ENCODE measurements around the gene CCDC107. TPM values are rescaled to one million over a fixed set of nuclear protein-coding genes. Genes with fewer than 3 reads are reported as not detected.
"Not testable (repeated sequence)": the region's sequence is repeated elsewhere in the genome, so short reads cannot be mapped to it uniquely, and the experiment has no call there.

CCDC107 gene
- total RNA-seq, 3 donors from 2014 or later = 25.2 to 55.8 (median 35.8) TPM

- Histone ChIP-seq H3K36me3 (ENCODE audit: low read depth) (no peaks in the 10 kb centered on the region), H3K4me1 (ENCODE audit: low read depth) (no peaks in the 10 kb centered on the region), H3K9me3 (no peaks in the 10 kb centered on the region), H3K4me3 (no peak overlapping the region)
- no peak for TF ChIP-seq CTCF (IDR thresholded peaks at IDR 0.05)
- DNase-seq (no peak), ATAC-seq (no peak)
- intact Hi-C loops (cut with DNase I, micrococcal nuclease) = loop anchor here in 1 of 2 donors (10.0 kb wide), 1 partner anchor 62 kb away; no protein-coding TSS in a partner anchor
Observed at GRCh38 chr9:35643046-35643445, 15.0 kb upstream of the CCDC107 start.

DNA sequence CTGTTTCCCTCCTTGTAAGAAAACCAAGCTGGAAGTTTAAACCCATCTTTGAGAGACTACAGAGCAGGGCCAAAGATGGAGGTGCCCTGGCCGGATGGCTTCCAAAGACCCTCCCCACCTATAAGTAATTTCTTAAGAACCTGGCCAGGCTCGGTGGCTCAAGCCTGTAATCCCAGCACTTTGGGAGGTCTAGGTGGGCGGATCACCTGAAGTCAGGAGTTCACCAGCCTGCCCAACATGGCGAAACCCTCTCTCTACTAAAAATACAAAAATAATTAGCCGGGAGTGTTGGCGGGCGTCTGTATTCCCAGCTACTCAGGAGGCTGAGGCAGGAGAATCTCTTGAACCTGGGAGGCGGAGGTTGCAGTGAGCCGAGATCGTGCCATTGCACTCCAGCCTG, 12.4 kb upstream of the CCDC107 start:
- H3K4me3 ChIP-seq = peak overlapping the region; percentile 12
- not testable (repeated sequence) for ATAC-seq; DNase-seq; H3K36me3 ChIP-seq (ENCODE audit: low read depth); H3K9me3 ChIP-seq; H3K4me1 ChIP-seq (ENCODE audit: low read depth)
- intact Hi-C loops (cut with DNase I, micrococcal nuclease) = loop anchor here in 1 of 2 donors (10.0 kb wide), 1 partner anchor 59 kb away; no protein-coding TSS in a partner anchor

DNA sequence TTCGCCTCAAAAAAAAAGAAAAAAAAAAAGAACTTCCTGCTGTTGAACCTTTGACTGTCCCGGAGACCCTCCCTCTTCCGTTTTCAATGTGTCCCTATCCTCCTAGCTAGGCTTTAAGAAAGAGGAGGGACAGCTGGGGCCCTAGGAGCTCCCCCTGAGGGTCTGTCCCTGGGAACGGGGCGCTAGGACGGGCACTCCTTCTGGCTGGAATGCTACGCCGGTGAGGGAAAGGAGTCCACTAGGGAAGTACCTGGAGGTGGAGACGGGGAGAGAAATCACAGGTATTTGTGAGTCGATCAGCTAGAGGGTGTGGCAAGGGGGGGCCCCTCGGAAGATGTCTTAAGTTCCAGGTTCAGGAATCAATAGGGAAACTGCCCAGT, 11.9 kb upstream of the CCDC107 start:
- no peaks in the 10 kb centered on the region for H3K36me3 ChIP-seq (ENCODE audit: low read depth)
- H3K4me1 ChIP-seq (ENCODE audit: low read depth) = peaks cover 2% of the 10 kb centered on the region
- no peak for TF ChIP-seq CTCF (IDR thresholded peaks at IDR 0.05)
- intact Hi-C loops (cut with DNase I, micrococcal nuclease) = loop anchor here in 1 of 2 donors (10.0 kb wide), 1 partner anchor 59 kb away; no protein-coding TSS in a partner anchor
- ATAC-seq (peak; percentile 66), DNase-seq (peak; percentile 66 to 71 (median 68))
- H3K9me3 ChIP-seq = no peaks in the 10 kb centered on the region
- H3K4me3 ChIP-seq = peak overlapping the region; percentile 12

- DNase-seq (peak; percentile 96 to 97 (median 97)), ATAC-seq (peak; percentile 96)
- no peaks in the 10 kb centered on the region for H3K9me3 ChIP-seq
- H3K4me1 ChIP-seq (ENCODE audit: low read depth) = peaks cover 7% of the 10 kb centered on the region
- TF ChIP-seq CTCF (IDR thresholded peaks at IDR 0.05) = peak; percentile 92
- H3K4me3 ChIP-seq = peak overlapping the region; percentile 12
- intact Hi-C loops (cut with DNase I, micrococcal nuclease) = loop anchor here in 1 of 2 donors (10.0 kb wide), 1 partner anchor 58 kb away; no protein-coding TSS in a partner anchor
- no peaks in the 10 kb centered on the region for H3K36me3 ChIP-seq (ENCODE audit: low read depth)
Observed at GRCh38 chr9:35646533-35647265, 11.4 kb upstream of the CCDC107 start.

DNA sequence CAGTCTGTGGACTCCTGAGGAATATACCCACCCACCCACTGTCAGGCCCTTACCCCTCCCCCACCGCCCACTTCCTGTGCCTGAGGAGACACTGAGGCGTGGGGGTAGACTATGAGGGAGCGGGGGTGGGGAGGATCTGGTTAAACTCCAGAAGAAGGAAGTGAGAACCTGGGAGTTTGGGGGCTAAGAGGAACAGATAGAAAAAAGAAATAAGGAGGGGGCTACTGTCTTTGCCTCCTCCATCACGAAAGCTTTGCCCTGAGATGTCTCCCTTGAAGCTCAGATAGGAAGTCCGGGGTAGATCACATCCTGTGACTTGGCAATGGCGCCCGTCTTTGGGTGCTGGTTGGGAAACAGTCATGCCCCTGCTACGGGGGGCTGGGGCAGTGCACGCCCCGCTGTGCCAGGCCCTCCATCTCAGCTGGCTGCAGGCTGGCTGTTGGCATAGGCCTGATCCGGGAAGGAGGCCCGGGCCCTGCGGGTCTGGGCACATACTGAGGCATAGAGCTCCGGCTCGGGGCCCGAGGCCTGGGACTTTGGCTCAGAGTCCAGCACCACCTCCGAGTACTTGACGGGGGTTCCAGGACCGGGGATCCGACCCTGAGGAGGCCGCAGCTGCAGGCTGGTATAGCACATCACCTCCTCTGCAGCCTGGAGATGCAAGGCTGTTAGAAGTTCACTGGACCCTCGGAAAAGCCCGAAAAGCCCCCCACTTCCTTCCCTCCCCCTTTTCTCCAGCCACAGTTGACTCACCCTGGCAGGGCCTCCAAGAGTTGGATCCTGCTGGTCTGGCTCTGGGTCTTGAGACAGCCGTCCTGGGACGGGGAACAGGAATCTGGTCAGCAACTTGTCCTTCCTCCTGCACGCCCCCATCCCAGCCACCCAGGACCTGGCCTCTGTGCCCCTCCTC, 8.4 kb upstream of the CCDC107 start:
- H3K9me3 ChIP-seq = no peaks in the 10 kb centered on the region
- peaks cover 21% of the 10 kb centered on the region for H3K4me1 ChIP-seq (ENCODE audit: low read depth)
- no peak for TF ChIP-seq CTCF (IDR thresholded peaks at IDR 0.05)
- no peaks in the 10 kb centered on the region for H3K36me3 ChIP-seq (ENCODE audit: low read depth)
- ATAC-seq = no peak
- intact Hi-C loops (cut with DNase I, micrococcal nuclease) = loop anchor here in 1 of 2 donors (10.0 kb wide), 1 partner anchor 55 kb away; no protein-coding TSS in a partner anchor
- H3K4me3 ChIP-seq = no peak overlapping the region
- DNase-seq = peak; percentile 63 to 76 (median 64)

Measured in mucosa of descending colon (tissue), 3 donors.